SU-DHL-6 (cell line): Measurements from ENCODE around the gene ITPKB.

ENCODE experiments used
- H2AFZ ChIP-seq: fragments of 200-600 bp; sonication (generic); 2 replicates; pipeline ENCODE4 v1.6.1; 2014; ENCODE audit warnings: low read depth, mild to moderate bottlenecking, moderate library complexity, mixed read lengths, antibody characterized with exemption, low read length; ENCODE audit not compliant: severe bottlenecking
- H3F3A ChIP-seq: fragments of 200-600 bp; shearing (Covaris generic); 2 replicates; pipeline ENCODE4 v1.6.0; 2016; ENCODE audit warnings: antibody characterized with exemption, mild to moderate bottlenecking; ENCODE audit not compliant: insufficient read depth
- H3K27ac ChIP-seq: fragments of 200-600 bp; sonication (generic); 2 replicates; pipeline ENCODE4 v1.5.1; 2016; ENCODE audit warnings: low read depth, mild to moderate bottlenecking, low read length, moderate library complexity, mixed read lengths
- H3K27me3 ChIP-seq: fragments of 200-600 bp; sonication (generic), shearing (Covaris generic); 2 replicates; pipeline ENCODE4 v1.6.0; 2014; ENCODE audit warnings: mild to moderate bottlenecking, low read length
- H3K36me3 ChIP-seq: fragments of 200-600 bp; sonication (generic); 2 replicates; pipeline ENCODE4 v1.6.1; 2014; ENCODE audit warnings: mild to moderate bottlenecking, low read length, mixed read lengths
- H3K4me2 ChIP-seq: fragments of 300-600, 200-600 bp; shearing (Covaris generic), sonication (generic); 2 replicates; pipeline ENCODE4 v1.6.0; 2014; ENCODE audit warnings: low read length, low read depth, mild to moderate bottlenecking; ENCODE audit not compliant: poor library complexity, severe bottlenecking
- H3K4me3 ChIP-seq: fragments of 200-600 bp; sonication (generic); 2 replicates; pipeline ENCODE4 v1.5.1; 2014; ENCODE audit warnings: antibody characterized with exemption, low read length, mild to moderate bottlenecking, mixed read lengths; ENCODE audit not compliant: insufficient read depth, poor library complexity, severe bottlenecking
- H3K79me2 ChIP-seq: fragments of 200-600 bp; sonication (generic); 2 replicates; pipeline ENCODE4 v1.6.1; 2014; ENCODE audit warnings: mild to moderate bottlenecking, low read length, moderate library complexity; ENCODE audit not compliant: insufficient read depth
- H3K9ac ChIP-seq: fragments of 200-600 bp; sonication (generic); 2 replicates; pipeline ENCODE4 v1.7.0; 2014; ENCODE audit warnings: mild to moderate bottlenecking, low read length
- H3K9me2 ChIP-seq: fragments of 200-600 bp; sonication (generic); replicated peaks from 2 replicates; pipeline ENCODE4 v1.6.1; 2014; ENCODE audit warnings: low read length; ENCODE audit not compliant: insufficient read depth
- H3K9me3 ChIP-seq: fragments of 200-600 bp; sonication (generic); 2 replicates; pipeline ENCODE4 v1.6.1; 2014; ENCODE audit warnings: low read length, mixed read lengths; ENCODE audit not compliant: insufficient read depth
- H4K20me1 ChIP-seq: fragments of 200-600 bp; sonication (generic); 2 replicates; pipeline ENCODE4 v1.6.1; 2014; ENCODE audit warnings: low read depth, mild to moderate bottlenecking, antibody characterized with exemption, low read length, moderate library complexity, mixed read lengths
- EZH2phosphoT487 ChIP-seq: fragments of 200-600 bp; sonication (generic), shearing (Covaris generic); conservative IDR thresholded peaks from 2 replicates; pipeline ENCODE4 v1.6.1; 2018; ENCODE audit warnings: mild to moderate bottlenecking, antibody characterized with exemption, low read length, moderate library complexity, mixed read lengths
- TF ChIP-seq, protein P1 (sequence below): fragments of 200-600 bp; sonication (generic); IDR thresholded peaks from one replicate; pipeline ENCODE4 v1.5.1; 2017; ENCODE audit warnings: antibody characterized with exemption, mild to moderate bottlenecking, low read length, moderate library complexity; ENCODE audit not compliant: insufficient read depth, poor library complexity, severe bottlenecking

The ITPKB gene

DNA sequence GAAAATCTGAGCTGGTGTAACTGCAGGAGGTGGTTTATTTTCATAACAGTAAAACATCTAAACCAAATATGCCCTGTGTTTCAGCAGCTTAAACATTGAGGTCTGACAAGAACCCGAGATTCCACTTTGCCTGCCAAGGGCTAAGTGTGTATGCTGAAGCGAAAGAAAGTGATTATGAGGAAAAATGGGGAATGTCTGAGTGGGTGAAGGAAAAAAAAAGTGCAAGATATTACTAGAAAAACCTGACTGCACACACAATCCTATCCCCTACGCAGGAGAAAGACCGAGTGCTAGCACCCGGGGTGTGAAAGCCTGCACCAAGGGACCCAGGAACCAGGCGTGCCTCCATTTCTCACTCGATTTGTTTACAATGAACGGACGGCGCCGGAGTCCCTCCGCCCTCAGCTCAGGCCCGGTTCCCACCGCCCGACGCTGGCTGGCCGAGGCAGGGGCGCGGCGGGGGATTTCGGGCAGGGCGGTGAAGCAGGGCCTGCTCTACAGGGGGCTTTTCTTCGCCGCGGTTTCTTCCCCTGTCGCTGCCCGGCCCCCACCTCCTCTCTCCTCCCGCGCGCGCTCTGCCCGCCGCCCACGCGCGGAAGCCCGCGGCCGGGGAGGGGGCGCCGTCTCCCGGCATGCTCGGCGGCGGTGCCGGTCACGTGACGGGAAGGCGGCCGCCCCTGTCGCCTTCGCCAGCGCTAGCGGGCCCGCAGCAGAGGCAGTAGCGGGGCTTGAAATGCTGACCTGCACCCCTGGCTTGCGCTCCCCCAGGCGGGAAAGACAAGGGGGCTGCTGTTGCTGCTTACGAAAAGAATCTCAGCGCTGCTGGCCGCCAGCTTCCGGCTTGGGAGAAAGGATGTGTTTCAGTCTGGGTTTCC, 35.9 kb downstream of the ITPKB start:
- H3K9me2 ChIP-seq, result no peaks in the 10 kb centered on the region
- peak overlapping the region; percentile 58 for H3K4me3 ChIP-seq
- peaks cover 23% of the 10 kb centered on the region; the same call in 1 of the 2 replicates for H3K79me2 ChIP-seq
- 0 out of 2 replicates have a peak, but pooled peaks cover 5% of the 10 kb centered on the region for H3K36me3 ChIP-seq
- H3F3A ChIP-seq, result peaks cover 10% of the 10 kb centered on the region
- H3K4me2 ChIP-seq, result peak overlapping the region; percentile 93
- no peaks in the 10 kb centered on the region for H4K20me1 ChIP-seq
- H3K9ac ChIP-seq, result peak overlapping the region; percentile 66
- no peaks in the 10 kb centered on the region for H3K9me3 ChIP-seq
- TF ChIP-seq EZH2phosphoT487, result no peak
- TF ChIP-seq, protein P1, sequence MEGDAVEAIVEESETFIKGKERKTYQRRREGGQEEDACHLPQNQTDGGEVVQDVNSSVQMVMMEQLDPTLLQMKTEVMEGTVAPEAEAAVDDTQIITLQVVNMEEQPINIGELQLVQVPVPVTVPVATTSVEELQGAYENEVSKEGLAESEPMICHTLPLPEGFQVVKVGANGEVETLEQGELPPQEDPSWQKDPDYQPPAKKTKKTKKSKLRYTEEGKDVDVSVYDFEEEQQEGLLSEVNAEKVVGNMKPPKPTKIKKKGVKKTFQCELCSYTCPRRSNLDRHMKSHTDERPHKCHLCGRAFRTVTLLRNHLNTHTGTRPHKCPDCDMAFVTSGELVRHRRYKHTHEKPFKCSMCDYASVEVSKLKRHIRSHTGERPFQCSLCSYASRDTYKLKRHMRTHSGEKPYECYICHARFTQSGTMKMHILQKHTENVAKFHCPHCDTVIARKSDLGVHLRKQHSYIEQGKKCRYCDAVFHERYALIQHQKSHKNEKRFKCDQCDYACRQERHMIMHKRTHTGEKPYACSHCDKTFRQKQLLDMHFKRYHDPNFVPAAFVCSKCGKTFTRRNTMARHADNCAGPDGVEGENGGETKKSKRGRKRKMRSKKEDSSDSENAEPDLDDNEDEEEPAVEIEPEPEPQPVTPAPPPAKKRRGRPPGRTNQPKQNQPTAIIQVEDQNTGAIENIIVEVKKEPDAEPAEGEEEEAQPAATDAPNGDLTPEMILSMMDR, result no peak
- H2AFZ ChIP-seq, result peak overlapping the region; percentile 57
- H3K27me3 ChIP-seq, result no peaks in the 10 kb centered on the region
- H3K27ac ChIP-seq, result peak overlapping the region; percentile 71

DNA sequence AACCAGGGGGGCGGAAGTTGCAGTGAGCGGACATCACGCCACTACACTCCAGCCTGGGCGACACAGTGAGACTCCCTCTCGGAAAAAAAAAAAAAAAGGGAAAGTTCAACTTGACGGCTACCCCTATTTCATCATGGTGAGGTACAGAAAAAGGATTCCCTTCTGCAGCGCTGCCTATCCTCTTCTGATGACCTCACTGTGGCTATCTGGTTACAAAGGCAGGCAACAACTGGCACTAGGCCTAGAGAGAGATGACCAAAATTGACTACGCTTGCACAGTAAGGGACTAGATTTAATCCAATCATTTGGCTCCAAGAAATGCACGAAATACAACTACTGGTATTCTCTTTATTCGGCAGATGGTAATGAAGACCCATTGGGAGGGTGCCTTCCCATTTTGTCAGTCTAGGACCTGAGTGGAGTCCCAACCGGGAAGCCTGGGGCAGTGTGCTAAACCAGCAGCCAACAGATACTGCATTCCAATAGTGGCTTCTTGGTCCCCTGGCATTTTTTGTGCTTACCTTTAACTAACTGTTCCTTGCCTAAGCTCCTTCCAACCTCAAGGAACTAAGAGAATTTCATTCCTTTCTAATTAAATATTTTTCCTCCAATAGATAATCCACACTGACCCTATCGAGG, 36.6 kb downstream of the ITPKB start:
- Histone ChIP-seq H3K4me2 (peak overlapping the region; percentile 93), H3F3A (peaks cover 10% of the 10 kb centered on the region), H3K9ac (peak overlapping the region; percentile 66), H3K9me2 (no peaks in the 10 kb centered on the region), H4K20me1 (no peaks in the 10 kb centered on the region), H3K36me3 (no peaks in the 10 kb centered on the region), H3K9me3 (no peaks in the 10 kb centered on the region), H2AFZ (no peak overlapping the region), H3K27ac (peak overlapping the region; percentile 71), H3K27me3 (no peaks in the 10 kb centered on the region), H3K79me2 (peaks cover 16% of the 10 kb centered on the region; the same call in 1 of the 2 replicates), H3K4me3 (peak overlapping the region; percentile 58)
- no peak for TF ChIP-seq EZH2phosphoT487
- TF ChIP-seq, protein P1, result no peak

DNA sequence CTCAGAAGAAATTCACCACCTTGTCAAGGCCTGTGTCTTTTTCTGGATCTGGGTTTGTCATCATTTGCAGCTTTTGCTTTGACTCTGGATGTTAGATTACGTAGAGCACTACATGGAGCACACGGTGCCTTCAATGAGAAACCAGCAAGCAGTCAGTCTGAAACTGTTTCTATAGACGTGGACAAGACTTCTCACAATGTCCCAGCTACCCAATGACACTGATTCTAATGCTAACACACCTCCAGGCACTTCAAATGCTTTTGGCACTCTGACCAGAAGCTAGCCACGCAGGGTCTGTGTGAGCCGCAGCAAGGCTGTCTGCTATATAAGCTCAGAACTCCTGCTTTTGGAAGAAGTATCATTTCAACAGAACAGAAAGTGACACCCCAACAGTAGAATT, 38.2 kb downstream of the ITPKB start:
- Histone ChIP-seq H4K20me1 (no peaks in the 10 kb centered on the region), H3K27ac (no peak overlapping the region), H3K4me3 (no peak overlapping the region), H3K27me3 (no peaks in the 10 kb centered on the region), H3K9ac (no peak overlapping the region), H3K79me2 (peaks cover 16% of the 10 kb centered on the region; the same call in 1 of the 2 replicates), H3K36me3 (peaks cover 3% of the 10 kb centered on the region; the same call in 1 of the 2 replicates), H3F3A (peaks cover 10% of the 10 kb centered on the region), H3K4me2 (no peak overlapping the region), H3K9me2 (no peaks in the 10 kb centered on the region), H3K9me3 (no peaks in the 10 kb centered on the region), H2AFZ (no peak overlapping the region)
- TF ChIP-seq EZH2phosphoT487, result no peak
